Tibial nerve (tissue), 4 donors: ENCODE data around the gene MRS2.

ENCODE experiments used
- CTCF ChIP-seq, 5 experiments: fragments of 200-600 bp in 3 of 5; fragments of 450-650 bp in 2 of 5; sonication (generic) in 3 of 5; IDR thresholded peaks; one replicate each; pipeline ENCODE4 v1.5.1; 2016 to 2019; ENCODE audit warnings: antibody characterized with exemption in 5 of 5, mild to moderate bottlenecking in 3 of 5, moderate library complexity in 2 of 5
- EP300 ChIP-seq, 2 donors: sonication (generic); formaldehyde crosslinking; IDR thresholded peaks; one replicate each; pipeline ENCODE4 v1.6.1; 2017; ENCODE audit warnings: antibody characterized with exemption in 2 of 2, mild to moderate bottlenecking in 1 of 2
- POLR2A ChIP-seq, 2 donors: fragments of 450-650 bp; IDR thresholded peaks; one replicate each; pipeline ENCODE4 v1.6.1; 2017; ENCODE audit warnings: antibody characterized with exemption in 2 of 2, mild to moderate bottlenecking in 2 of 2, moderate library complexity in 2 of 2

DNA sequence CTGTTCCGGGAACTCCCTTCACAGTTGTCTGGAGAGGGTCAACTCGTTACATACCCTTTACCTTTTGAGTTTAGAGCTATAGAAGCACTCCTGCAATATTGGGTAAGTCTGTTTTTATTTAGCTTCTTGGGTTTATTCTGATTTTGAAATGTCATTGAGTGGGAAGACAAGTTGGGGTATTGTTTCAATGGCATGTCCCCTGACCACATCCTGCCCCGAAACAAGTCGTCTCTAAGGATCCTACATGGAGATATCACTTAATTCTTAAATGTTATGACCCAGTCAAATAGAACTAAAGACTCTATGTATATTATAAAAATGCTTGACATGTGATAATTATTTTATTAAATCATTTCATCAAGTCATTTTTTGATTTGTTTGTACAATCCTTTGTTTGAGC is 9.6 kb downstream of the MRS2 start:
- no peak for TF ChIP-seq EP300 (IDR thresholded peaks at IDR 0.05)
- TF ChIP-seq CTCF (IDR thresholded peaks at IDR 0.05) = no peak
- no peak for TF ChIP-seq POLR2A (IDR thresholded peaks at IDR 0.05)
